Measurements from ENCODE around the gene ASB4.
"Not testable (repeated sequence)": the region's sequence is repeated elsewhere in the genome, so short reads cannot be mapped to it uniquely, and the experiment has no call there.

Gene ASB4

DNA sequence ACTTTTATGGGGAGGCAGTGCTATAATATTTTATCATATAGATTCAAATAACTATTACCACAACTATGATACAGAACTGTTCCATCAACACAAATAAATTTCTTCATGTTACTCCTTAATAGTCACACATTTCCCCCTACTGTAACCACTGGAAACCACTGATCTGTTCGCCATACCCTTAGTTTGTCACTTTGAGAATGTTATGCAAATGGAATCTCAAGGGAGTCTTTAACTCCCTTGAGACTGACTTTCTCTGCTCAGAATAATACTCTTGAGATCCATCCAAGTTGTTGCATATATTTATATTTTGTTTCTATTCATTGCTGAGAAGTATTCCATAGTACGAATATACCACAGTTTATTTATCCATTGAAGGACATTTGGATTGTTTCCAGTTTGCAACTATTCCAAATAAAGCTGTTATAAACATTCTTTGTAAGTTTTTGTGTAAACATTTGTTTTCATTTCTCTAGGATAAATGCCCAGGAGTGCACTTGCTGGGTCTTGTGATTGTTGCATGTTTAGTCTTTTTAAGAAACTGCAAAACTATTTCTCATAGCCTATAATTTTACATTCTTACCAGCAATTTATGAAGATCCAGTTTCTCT, 31.2 kb upstream of the ASB4 start:
- no peak overlapping the region for H3K9ac ChIP-seq (ENCODE audit: low read length)
- H3K36me3 ChIP-seq (ENCODE audit: low read length): no peaks in the 10 kb centered on the region
- TF ChIP-seq EZH2phosphoT487 (conservative IDR thresholded peaks at IDR 0.05; ENCODE audit: low read length): no peak
- TF ChIP-seq, protein P1, sequence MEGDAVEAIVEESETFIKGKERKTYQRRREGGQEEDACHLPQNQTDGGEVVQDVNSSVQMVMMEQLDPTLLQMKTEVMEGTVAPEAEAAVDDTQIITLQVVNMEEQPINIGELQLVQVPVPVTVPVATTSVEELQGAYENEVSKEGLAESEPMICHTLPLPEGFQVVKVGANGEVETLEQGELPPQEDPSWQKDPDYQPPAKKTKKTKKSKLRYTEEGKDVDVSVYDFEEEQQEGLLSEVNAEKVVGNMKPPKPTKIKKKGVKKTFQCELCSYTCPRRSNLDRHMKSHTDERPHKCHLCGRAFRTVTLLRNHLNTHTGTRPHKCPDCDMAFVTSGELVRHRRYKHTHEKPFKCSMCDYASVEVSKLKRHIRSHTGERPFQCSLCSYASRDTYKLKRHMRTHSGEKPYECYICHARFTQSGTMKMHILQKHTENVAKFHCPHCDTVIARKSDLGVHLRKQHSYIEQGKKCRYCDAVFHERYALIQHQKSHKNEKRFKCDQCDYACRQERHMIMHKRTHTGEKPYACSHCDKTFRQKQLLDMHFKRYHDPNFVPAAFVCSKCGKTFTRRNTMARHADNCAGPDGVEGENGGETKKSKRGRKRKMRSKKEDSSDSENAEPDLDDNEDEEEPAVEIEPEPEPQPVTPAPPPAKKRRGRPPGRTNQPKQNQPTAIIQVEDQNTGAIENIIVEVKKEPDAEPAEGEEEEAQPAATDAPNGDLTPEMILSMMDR (IDR thresholded peaks at IDR 0.05; ENCODE audit: insufficient read depth, low read length, poor library complexity, severe bottlenecking): no peak
- no peaks in the 10 kb centered on the region for H3K9me2 ChIP-seq (replicated peaks; ENCODE audit: insufficient read depth, low read length)
- no peaks in the 10 kb centered on the region for H3K79me2 ChIP-seq (ENCODE audit: insufficient read depth, low read length)
- no peak overlapping the region for H3K4me2 ChIP-seq (ENCODE audit: low read depth, low read length, poor library complexity, severe bottlenecking)
- no peaks in the 10 kb centered on the region for H3F3A ChIP-seq (ENCODE audit: insufficient read depth)
- H3K4me3 ChIP-seq (ENCODE audit: insufficient read depth, low read length, poor library complexity, severe bottlenecking): no peak overlapping the region
- no peaks in the 10 kb centered on the region for H4K20me1 ChIP-seq (ENCODE audit: low read depth, low read length)
- no peak overlapping the region for H2AFZ ChIP-seq (ENCODE audit: low read depth, low read length, severe bottlenecking)
- no peak overlapping the region for H3K27ac ChIP-seq (ENCODE audit: low read depth, low read length)
- H3K9me3 ChIP-seq (ENCODE audit: insufficient read depth, low read length): no peaks in the 10 kb centered on the region
- no peaks in the 10 kb centered on the region for H3K27me3 ChIP-seq (ENCODE audit: low read length)

DNA sequence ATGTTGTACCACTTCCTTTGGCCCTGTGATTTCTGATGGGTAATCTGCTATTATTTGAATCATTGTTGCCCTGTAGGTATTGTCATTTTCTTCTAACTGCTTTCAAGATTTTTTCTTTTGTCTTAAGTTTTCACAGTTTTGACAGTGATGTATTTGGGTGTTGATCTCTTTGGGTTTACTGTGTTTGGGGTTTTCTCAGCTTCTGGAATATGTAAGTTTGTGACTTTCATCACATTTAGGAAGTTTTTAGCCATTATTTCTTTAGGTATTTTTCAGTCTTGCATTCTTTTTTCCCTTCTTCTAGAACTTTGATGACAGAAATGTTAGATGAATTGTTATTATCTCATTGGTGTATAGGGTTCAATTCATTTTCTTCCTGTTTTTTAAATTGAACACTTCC, 27.8 kb upstream of the ASB4 start:
- Histone ChIP-seq H3K79me2 (ENCODE audit: insufficient read depth, low read length) (no peaks in the 10 kb centered on the region), H3K9me2 (replicated peaks; ENCODE audit: insufficient read depth, low read length) (no peaks in the 10 kb centered on the region), H3K9me3 (ENCODE audit: insufficient read depth, low read length) (peaks cover 7% of the 10 kb centered on the region; the same call in 1 of the 2 replicates), H3K9ac (ENCODE audit: low read length) (no peak overlapping the region), H3K36me3 (ENCODE audit: low read length) (no peaks in the 10 kb centered on the region), H3F3A (ENCODE audit: insufficient read depth) (no peaks in the 10 kb centered on the region), H3K4me3 (ENCODE audit: insufficient read depth, low read length, poor library complexity, severe bottlenecking) (no peak overlapping the region), H3K4me2 (ENCODE audit: low read depth, low read length, poor library complexity, severe bottlenecking) (no peak overlapping the region), H3K27me3 (ENCODE audit: low read length) (no peaks in the 10 kb centered on the region), H4K20me1 (ENCODE audit: low read depth, low read length) (no peaks in the 10 kb centered on the region), H3K27ac (ENCODE audit: low read depth, low read length) (no peak overlapping the region), H2AFZ (ENCODE audit: low read depth, low read length, severe bottlenecking) (no peak overlapping the region)
- no peak for TF ChIP-seq EZH2phosphoT487 (conservative IDR thresholded peaks at IDR 0.05; ENCODE audit: low read length)
- TF ChIP-seq, protein P1 (IDR thresholded peaks at IDR 0.05; ENCODE audit: insufficient read depth, low read length, poor library complexity, severe bottlenecking): no peak

DNA sequence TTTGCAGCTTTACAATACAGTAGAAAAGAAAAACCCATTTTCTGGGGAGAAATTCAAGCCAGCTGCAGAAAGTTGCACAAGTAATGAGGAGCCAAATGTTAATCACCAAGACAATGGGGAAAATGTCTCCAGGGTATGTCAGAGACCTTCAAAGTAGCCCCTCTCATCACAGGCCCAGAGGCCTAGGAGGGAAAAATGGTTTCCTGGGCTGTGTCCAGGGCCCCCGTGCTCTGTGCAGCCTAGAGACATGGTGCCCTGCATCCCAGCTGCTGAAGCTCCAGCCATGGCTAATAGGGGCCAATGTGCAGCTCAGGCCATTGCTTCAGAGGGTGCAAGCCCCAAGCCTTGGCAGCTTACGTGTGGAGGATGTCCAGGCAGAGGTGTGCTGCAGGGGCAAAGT, 25.1 kb upstream of the ASB4 start:
- H3K4me3 ChIP-seq (ENCODE audit: insufficient read depth, low read length, poor library complexity, severe bottlenecking); H4K20me1 ChIP-seq (ENCODE audit: low read depth, low read length); H3K9me2 ChIP-seq (replicated peaks; ENCODE audit: insufficient read depth, low read length); H3K9me3 ChIP-seq (ENCODE audit: insufficient read depth, low read length); H3K36me3 ChIP-seq (ENCODE audit: low read length); H3F3A ChIP-seq (ENCODE audit: insufficient read depth); H3K9ac ChIP-seq (ENCODE audit: low read length); H3K27ac ChIP-seq (ENCODE audit: low read depth, low read length); H3K27me3 ChIP-seq (ENCODE audit: low read length); H3K4me2 ChIP-seq (ENCODE audit: low read depth, low read length, poor library complexity, severe bottlenecking); H2AFZ ChIP-seq (ENCODE audit: low read depth, low read length, severe bottlenecking); H3K79me2 ChIP-seq (ENCODE audit: insufficient read depth, low read length): not testable (repeated sequence)

DNA sequence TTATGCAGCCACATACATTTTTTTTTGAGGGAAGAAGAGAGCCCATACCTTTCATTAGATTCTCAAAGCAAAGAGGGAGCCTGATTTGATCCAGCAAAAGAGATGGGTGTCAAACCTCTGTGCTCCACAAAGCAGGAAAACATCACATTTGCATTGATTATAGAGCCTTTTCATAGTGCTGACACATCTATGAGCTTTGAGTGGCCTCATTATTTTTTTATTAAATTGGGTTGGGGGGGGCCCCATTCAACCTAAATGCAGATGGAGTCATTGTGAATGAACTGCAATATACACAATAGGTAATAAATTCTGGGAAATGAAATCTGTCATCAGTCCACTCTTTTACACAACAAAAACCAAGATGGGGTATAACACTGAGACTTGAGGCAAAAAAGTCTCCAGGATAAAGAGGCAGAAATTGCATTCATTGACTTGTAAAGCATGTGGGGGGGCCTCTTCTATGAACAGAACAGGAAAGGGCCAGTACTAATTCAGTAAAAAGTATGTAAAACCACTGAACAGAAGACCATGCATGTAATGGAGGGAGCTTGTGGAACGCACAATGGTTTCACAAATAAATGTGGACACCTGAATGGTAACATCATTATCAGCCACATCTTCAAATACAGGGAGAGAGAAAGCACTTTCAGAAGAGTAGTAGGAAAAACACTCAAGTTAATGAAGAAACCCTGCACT, 17.7 kb upstream of the ASB4 start:
- H3K9me3 ChIP-seq (ENCODE audit: insufficient read depth, low read length): no peaks in the 10 kb centered on the region
- H3K36me3 ChIP-seq (ENCODE audit: low read length): no peaks in the 10 kb centered on the region
- no peak overlapping the region for H3K27ac ChIP-seq (ENCODE audit: low read depth, low read length)
- no peaks in the 10 kb centered on the region for H3K79me2 ChIP-seq (ENCODE audit: insufficient read depth, low read length)
- H3F3A ChIP-seq (ENCODE audit: insufficient read depth): no peaks in the 10 kb centered on the region
- H4K20me1 ChIP-seq (ENCODE audit: low read depth, low read length): no peaks in the 10 kb centered on the region
- H3K27me3 ChIP-seq (ENCODE audit: low read length): no peaks in the 10 kb centered on the region
- no peak overlapping the region for H3K4me2 ChIP-seq (ENCODE audit: low read depth, low read length, poor library complexity, severe bottlenecking)
- no peak overlapping the region for H3K4me3 ChIP-seq (ENCODE audit: insufficient read depth, low read length, poor library complexity, severe bottlenecking)
- H3K9me2 ChIP-seq (replicated peaks; ENCODE audit: insufficient read depth, low read length): no peaks in the 10 kb centered on the region
- TF ChIP-seq, protein P1 (IDR thresholded peaks at IDR 0.05; ENCODE audit: insufficient read depth, low read length, poor library complexity, severe bottlenecking): no peak
- TF ChIP-seq EZH2phosphoT487 (conservative IDR thresholded peaks at IDR 0.05; ENCODE audit: low read length): no peak
- H3K9ac ChIP-seq (ENCODE audit: low read length): no peak overlapping the region
- no peak overlapping the region for H2AFZ ChIP-seq (ENCODE audit: low read depth, low read length, severe bottlenecking)
